C4-2B (cell line): ENCODE measurements around the gene TMEM117.

Experiments used
- ZFX ChIP-seq: fragments of 450-650 bp; IDR thresholded peaks from 2 replicates; pipeline ENCODE4 v1.6.1; 2017
- TF ChIP-seq, protein P1 (sequence below): fragments of 450-650 bp; conservative IDR thresholded peaks from 2 replicates; pipeline ENCODE4 v1.5.1; 2017; ENCODE audit warnings: mild to moderate bottlenecking

- TF ChIP-seq, protein P1, sequence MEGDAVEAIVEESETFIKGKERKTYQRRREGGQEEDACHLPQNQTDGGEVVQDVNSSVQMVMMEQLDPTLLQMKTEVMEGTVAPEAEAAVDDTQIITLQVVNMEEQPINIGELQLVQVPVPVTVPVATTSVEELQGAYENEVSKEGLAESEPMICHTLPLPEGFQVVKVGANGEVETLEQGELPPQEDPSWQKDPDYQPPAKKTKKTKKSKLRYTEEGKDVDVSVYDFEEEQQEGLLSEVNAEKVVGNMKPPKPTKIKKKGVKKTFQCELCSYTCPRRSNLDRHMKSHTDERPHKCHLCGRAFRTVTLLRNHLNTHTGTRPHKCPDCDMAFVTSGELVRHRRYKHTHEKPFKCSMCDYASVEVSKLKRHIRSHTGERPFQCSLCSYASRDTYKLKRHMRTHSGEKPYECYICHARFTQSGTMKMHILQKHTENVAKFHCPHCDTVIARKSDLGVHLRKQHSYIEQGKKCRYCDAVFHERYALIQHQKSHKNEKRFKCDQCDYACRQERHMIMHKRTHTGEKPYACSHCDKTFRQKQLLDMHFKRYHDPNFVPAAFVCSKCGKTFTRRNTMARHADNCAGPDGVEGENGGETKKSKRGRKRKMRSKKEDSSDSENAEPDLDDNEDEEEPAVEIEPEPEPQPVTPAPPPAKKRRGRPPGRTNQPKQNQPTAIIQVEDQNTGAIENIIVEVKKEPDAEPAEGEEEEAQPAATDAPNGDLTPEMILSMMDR = no peak
- no peak for TF ChIP-seq ZFX
Observed at GRCh38 chr12:44286821-44287505, 451.1 kb downstream of the TMEM117 start.
